H1 (cell line): ENCODE measurements around the gene ULK2. TPM values are rescaled to one million over a fixed set of nuclear protein-coding genes. Genes with fewer than 3 reads are reported as not detected.

Experiments used
- CTCF ChIA-PET: fragments of 300-600 bp; sonication (Branson Sonifier 250); formaldehyde crosslinking; loops from one replicate; lab custom pipeline; 2021; ENCODE audit not compliant: partially characterized antibody; lab: Charles Lee
- POLR2A ChIA-PET: fragments of 300-600 bp; sonication (Branson Sonifier 250); formaldehyde crosslinking; loops from one replicate; lab custom pipeline; 2021; ENCODE audit warnings: inconsistent platforms; ENCODE audit not compliant: partially characterized antibody; lab: Charles Lee
- DNase-seq, 2 experiments: peaks; one replicate each; pipeline versions ENCODE4 v3.0.0 to v3.0.0-alpha.2; 2010 to 2022; ENCODE audit warnings: low spot score in 2 of 2, low read depth in 1 of 2, mixed read lengths in 1 of 2
- FAIRE-seq: peaks from 2 replicates; lab custom pipeline; 2011; peaks lifted over from hg19 to GRCh38; lab: Jason Lieb, UNC
- H2AFZ ChIP-seq: 2 replicates; pipeline ENCODE4 v1.8.1; 2012; ENCODE audit warnings: low read length, inconsistent platforms
- H2AK5ac ChIP-seq: 2 replicates; pipeline ENCODE4 v1.6.1; 2013; ENCODE audit warnings: low read depth, low read length
- H2BK120ac ChIP-seq: replicated peaks from 2 replicates; pipeline ENCODE3; 2013; ENCODE audit warnings: low read depth, low read length, inconsistent platforms
- H2BK12ac ChIP-seq: 2 replicates; pipeline ENCODE4 v1.6.1; 2013; ENCODE audit warnings: low read depth, low read length
- H2BK15ac ChIP-seq: 2 replicates; pipeline ENCODE4 v1.6.1; 2013; ENCODE audit warnings: low read length
- H2BK20ac ChIP-seq: 2 replicates; pipeline ENCODE4 v1.6.1; 2013; ENCODE audit warnings: low read length
- H2BK5ac ChIP-seq: 2 replicates; pipeline ENCODE4 v1.6.1; 2013; ENCODE audit warnings: low read depth, low read length
- H3K14ac ChIP-seq: 2 replicates; pipeline ENCODE4 v1.6.1; 2013; ENCODE audit warnings: inconsistent platforms; ENCODE audit not compliant: insufficient read length
- H3K18ac ChIP-seq: 2 replicates; pipeline ENCODE4 v1.6.1; 2013; ENCODE audit warnings: low read length; ENCODE audit errors: extremely low read depth
- H3K23ac ChIP-seq: 2 replicates; pipeline ENCODE4 v1.6.1; 2013; ENCODE audit warnings: inconsistent platforms; ENCODE audit not compliant: insufficient read length
- H3K23me2 ChIP-seq: 2 replicates; pipeline ENCODE4 v1.6.1; 2013; ENCODE audit warnings: low read depth, low read length
- H3K27ac ChIP-seq: 2 replicates; pipeline ENCODE4 v1.6.1; 2011; ENCODE audit warnings: low read depth, low read length, inconsistent platforms
- H3K27me3 ChIP-seq, 4 experiments: replicated peaks in 1 of 4; 1 replicate in 1 of 4; 2 replicates in 3 of 4; pipeline versions ENCODE4 v1.6.1 to v1.8.1; 2011 to 2013; ENCODE audit warnings: low read length in 3 of 4, mild to moderate bottlenecking in 3 of 4, inconsistent platforms in 2 of 4, mixed read lengths in 2 of 4, moderate library complexity in 1 of 4; ENCODE audit not compliant: control insufficient read depth in 3 of 4, insufficient read depth in 3 of 4; ENCODE audit errors: extremely low read depth in 1 of 4
- H3K36me3 ChIP-seq, 4 experiments: 2 replicates each; pipeline versions ENCODE4 v1.6.1 to v1.8.1; 2011 to 2013; ENCODE audit warnings: mild to moderate bottlenecking in 4 of 4, low read length in 3 of 4, moderate library complexity in 2 of 4, control low read depth in 1 of 4, inconsistent platforms in 1 of 4; ENCODE audit not compliant: insufficient read depth in 4 of 4, control insufficient read depth in 2 of 4
- H3K4ac ChIP-seq: replicated peaks from 2 replicates; pipeline ENCODE3; 2013; ENCODE audit warnings: low read length, low read depth, mixed read lengths, inconsistent platforms; ENCODE audit not compliant: insufficient read length
- H3K4me1 ChIP-seq, 4 experiments: replicated peaks in 1 of 4; 1 replicate in 1 of 4; 2 replicates in 3 of 4; pipeline versions ENCODE4 v1.6.1 to v1.8.1; 2011 to 2013; ENCODE audit warnings: low read length in 3 of 4, inconsistent platforms in 2 of 4, mixed read lengths in 1 of 4; ENCODE audit not compliant: insufficient read depth in 4 of 4, control insufficient read depth in 3 of 4
- H3K4me2 ChIP-seq, 2 experiments: 2 replicates each; pipeline versions ENCODE4 v1.6.1 to v1.8.1; 2011 to 2013; ENCODE audit warnings: low read depth in 2 of 2, low read length in 2 of 2, control low read depth in 1 of 2, inconsistent platforms in 1 of 2, mild to moderate bottlenecking in 1 of 2; ENCODE audit not compliant: insufficient read depth in 1 of 2
- H3K4me3 ChIP-seq, 4 experiments: fragments of 200-600, 300-600 bp in 1 of 4; sonication (generic), shearing (Covaris generic), sonication (Bioruptor Twin) in 1 of 4; 2 replicates each; pipeline versions ENCODE4 v1.5.1 to v1.8.1; 2011 to 2016; ENCODE audit warnings: low read length in 4 of 4, low read depth in 3 of 4, control low read depth in 2 of 4, inconsistent platforms in 2 of 4, mild to moderate bottlenecking in 2 of 4, mixed read lengths in 1 of 4, moderate library complexity in 1 of 4; ENCODE audit not compliant: insufficient read depth in 2 of 4; ENCODE audit errors: extremely low read depth in 1 of 4
- H3K56ac ChIP-seq: replicated peaks from 2 replicates; pipeline ENCODE3; 2013; ENCODE audit warnings: low read depth, mild to moderate bottlenecking, mixed read lengths, low read length, inconsistent platforms; ENCODE audit not compliant: insufficient read length
- H3K79me1 ChIP-seq: 2 replicates; pipeline ENCODE4 v1.6.1; 2013; ENCODE audit warnings: low read depth, low read length, control low read depth
- H3K79me2 ChIP-seq, 2 experiments: 2 replicates each; pipeline versions ENCODE4 v1.6.1 to v1.8.1; 2012 to 2013; ENCODE audit warnings: low read length in 2 of 2, mild to moderate bottlenecking in 2 of 2, inconsistent platforms in 1 of 2; ENCODE audit not compliant: insufficient read depth in 2 of 2, control insufficient read depth in 1 of 2
- H3K9ac ChIP-seq, 4 experiments: replicated peaks in 1 of 4; 1 replicate in 1 of 4; 2 replicates in 3 of 4; pipeline versions ENCODE4 v1.6.1 to v1.8.1; 2011 to 2013; ENCODE audit warnings: low read depth in 3 of 4, low read length in 3 of 4, control low read depth in 2 of 4, mild to moderate bottlenecking in 2 of 4, moderate library complexity in 2 of 4, inconsistent platforms in 1 of 4; ENCODE audit errors: extremely low read depth in 1 of 4
- H3K9me3 ChIP-seq, 2 experiments: 2 replicates each; pipeline versions ENCODE4 v1.6.1 to v1.8.1; 2012 to 2013; ENCODE audit warnings: mild to moderate bottlenecking in 2 of 2, moderate library complexity in 2 of 2, control low read depth in 1 of 2, inconsistent platforms in 1 of 2, low read depth in 1 of 2, low read length in 1 of 2, mixed read lengths in 1 of 2; ENCODE audit not compliant: insufficient read depth in 2 of 2
- H4K20me1 ChIP-seq, 2 experiments: replicated peaks in 1 of 2; 2 replicates each; pipeline versions ENCODE3 to v1.8.1; 2011 to 2013; ENCODE audit warnings: inconsistent platforms in 2 of 2, low read length in 2 of 2, mild to moderate bottlenecking in 1 of 2; ENCODE audit not compliant: insufficient read depth in 2 of 2, control insufficient read depth in 1 of 2
- H4K5ac ChIP-seq: 2 replicates; pipeline ENCODE4 v1.6.1; 2013; ENCODE audit warnings: low read length, low read depth, mixed read lengths, inconsistent platforms; ENCODE audit not compliant: insufficient read length
- H4K8ac ChIP-seq: 2 replicates; pipeline ENCODE4 v1.8.0; 2013; ENCODE audit warnings: mild to moderate bottlenecking, moderate library complexity, low read length, inconsistent platforms; ENCODE audit not compliant: insufficient read depth; ENCODE audit errors: extremely low read depth
- H4K91ac ChIP-seq: replicated peaks from 2 replicates; pipeline ENCODE3; 2013; ENCODE audit warnings: low read length, mixed read lengths, inconsistent platforms; ENCODE audit not compliant: insufficient read length
- CHD1 ChIP-seq: IDR thresholded peaks from 2 replicates; pipeline ENCODE4 v1.6.1; 2012; ENCODE audit warnings: low read depth, low read length, improper control_type of control experiment
- EGR1 ChIP-seq: IDR thresholded peaks from 2 replicates; pipeline ENCODE4 v1.6.1; 2011; ENCODE audit warnings: low read depth, low read length, borderline replicate concordance
- KDM5A ChIP-seq: fragments of 200-600 bp; IDR thresholded peaks from 2 replicates; pipeline ENCODE4 v1.7.1; 2012; ENCODE audit warnings: mild to moderate bottlenecking, low read length, inconsistent platforms, mixed read lengths
- POLR2AphosphoS5 ChIP-seq: IDR thresholded peaks from 2 replicates; pipeline ENCODE4 v1.6.1; 2011; ENCODE audit warnings: low read depth, low read length
- RAD21 ChIP-seq, 2 experiments: IDR thresholded peaks in 1 of 2; conservative IDR thresholded peaks in 1 of 2; 2 replicates each; pipeline ENCODE4 v1.6.1; 2011; ENCODE audit warnings: low read depth in 2 of 2, low read length in 2 of 2, improper control_type of control experiment in 1 of 2, inconsistent platforms in 1 of 2, mild to moderate bottlenecking in 1 of 2, moderate library complexity in 1 of 2
- SIRT6 ChIP-seq: IDR thresholded peaks from one replicate; pipeline ENCODE4 v1.7.1; 2012; ENCODE audit warnings: low read length, inconsistent platforms
- YY1 ChIP-seq: IDR thresholded peaks from 2 replicates; pipeline ENCODE4 v1.6.1; 2011; ENCODE audit warnings: low read depth, mild to moderate bottlenecking, low read length
- ZNF274 ChIP-seq: IDR thresholded peaks from 2 replicates; pipeline ENCODE4 v1.7.0; 2012; ENCODE audit warnings: low read length, borderline replicate concordance; ENCODE audit errors: extremely low read depth
- WGBS, 2 experiments: shearing (Covaris generic) in 1 of 2; methylation state at CpG; one replicate each; pipeline versions ENCODE4 v1.1.6 to v1.1.7; 2013 to 2015; ENCODE audit warnings: low lambda C conversion rate in 2 of 2, mixed read lengths in 2 of 2, inconsistent platforms in 1 of 2, low coverage in 1 of 2, missing lambda C conversion rate in 1 of 2; ENCODE audit not compliant: insufficient replicate concordance in 2 of 2, insufficient coverage in 1 of 2, insufficient read length in 1 of 2; ENCODE audit errors: extremely low coverage in 1 of 2, missing lambda C conversion rate in 1 of 2; 5-methylcytosine and 5-hydroxymethylcytosine counted together
- polyA plus RNA-seq, 7 experiments: library from polyadenylated mRNA; depleted of rRNA in 3 of 7; stranded (reverse) in 5 of 7; unstranded in 2 of 7; fragments of >200 nt in 5 of 7; fragments of 200-250 nt in 2 of 7; gene quantifications; 1 replicate in 5 of 7; 2 replicates in 1 of 7; 4 replicates in 1 of 7; pipeline versions ENCODE4 v1.2.1 to v1.2.3, GENCODE V29; 2011 to 2013; ENCODE audit warnings: missing spikeins in 2 of 7, mixed read lengths in 2 of 7
- total RNA-seq: library from RNA; stranded (reverse); fragmentation: NEBNext Ultra II Directional; extraction: Animal tissue kit (Norgen Biotek cat#: 25700); gene quantifications from 2 replicates; pipeline ENCODE4 v1.2.1, GENCODE V29; 2021
- TF ChIP-seq, protein P1 (sequence below): IDR thresholded peaks from 2 replicates; pipeline ENCODE4 v1.6.1; 2011; ENCODE audit warnings: low read depth, mild to moderate bottlenecking, low read length; ENCODE audit not compliant: insufficient read depth

Gene ULK2
- total and polyA plus RNA-seq, 2 of the 8 experiments (the other 6 are each of a cell fraction or from before 2014, with no cell fraction given): 5.3 to 9.8 TPM

- no peaks in the 10 kb centered on the region for H3K27me3 ChIP-seq
- FAIRE-seq (no peak), DNase-seq (no peak)
- H3K27ac ChIP-seq: no peak overlapping the region
- 87% methylated on average over 12 of the region's 12 CpGs; no CpG with 5 or more reads in 1 of the 2 experiments for WGBS, 2 experiments
- H3K79me1 ChIP-seq: no peaks in the 10 kb centered on the region
- H3K4me1 ChIP-seq: no peaks in the 10 kb centered on the region; a peak in 2 of 7 replicates
- H4K8ac ChIP-seq: no peak overlapping the region
- no peak overlapping the region for H3K4ac ChIP-seq
- H3K9ac ChIP-seq: no peak overlapping the region
- peak overlapping the region; percentile 6; the same call in 1 of the 2 replicates for H2BK5ac ChIP-seq
- H3K36me3 ChIP-seq: no peaks in the 10 kb centered on the region
- H3K4me2 ChIP-seq: no peak overlapping the region
- no peak overlapping the region for H4K91ac ChIP-seq
- no peak overlapping the region for H2BK120ac ChIP-seq
- H3K4me3 ChIP-seq: no peak overlapping the region
- no peak overlapping the region for H2AFZ ChIP-seq
- no peaks in the 10 kb centered on the region for H3K23me2 ChIP-seq
- H2BK12ac ChIP-seq: 0 out of 2 replicates have a peak overlapping the region, but pooled peaks have one; percentile 12
- no peaks in the 10 kb centered on the region; a peak in 1 of 4 replicates for H3K9me3 ChIP-seq
- ChIA-PET CTCF (interaction anchor here (0.6 to 4.1 kb wide), 15 partner anchors 9 to 353 kb away, joined by 3 to 36 read pairs (median 4); no protein-coding TSS in a partner anchor), POLR2A (no interaction called here)
- no peak overlapping the region for H2BK15ac ChIP-seq
- H3K18ac ChIP-seq: no peak overlapping the region
- no peaks in the 10 kb centered on the region for H4K20me1 ChIP-seq
- no peak overlapping the region for H3K23ac ChIP-seq
- H3K14ac ChIP-seq: no peak overlapping the region
- no peaks in the 10 kb centered on the region for H3K79me2 ChIP-seq
- no peak overlapping the region for H2BK20ac ChIP-seq
- no peak overlapping the region for H2AK5ac ChIP-seq
- no peak overlapping the region for H3K56ac ChIP-seq
- H4K5ac ChIP-seq: no peak overlapping the region
- TF ChIP-seq, protein P1, sequence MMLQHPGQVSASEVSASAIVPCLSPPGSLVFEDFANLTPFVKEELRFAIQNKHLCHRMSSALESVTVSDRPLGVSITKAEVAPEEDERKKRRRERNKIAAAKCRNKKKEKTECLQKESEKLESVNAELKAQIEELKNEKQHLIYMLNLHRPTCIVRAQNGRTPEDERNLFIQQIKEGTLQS: no peak
- no peak for TF ChIP-seq POLR2AphosphoS5
- no peak for TF ChIP-seq YY1
- TF ChIP-seq EGR1: no peak
- TF ChIP-seq KDM5A: no peak
- no peak for TF ChIP-seq SIRT6
- no peak for TF ChIP-seq CHD1
- no peak for TF ChIP-seq ZNF274
- peak; percentile 36 to 50 for TF ChIP-seq RAD21 (IDR thresholded peaks at IDR 0.05 in 1 of 2, conservative IDR thresholded peaks at IDR 0.05 in 1 of 2; ENCODE audit: low read depth in 2 of 2, low read length in 2 of 2)
Measured at GRCh38 chr17:19753661-19754463, 113.9 kb downstream of the ULK2 start.
